ENCODE measurements around the gene KDM2B. TPM values are rescaled to one million over a fixed set of nuclear protein-coding genes. Genes with fewer than 3 reads are reported as not detected.

Gene KDM2B
- total and polyA plus RNA-seq, 2 donors (not counting 3 experiments of a cell fraction or from before 2014, with no cell fraction given): 26.8 to 37.3 TPM

DNA sequence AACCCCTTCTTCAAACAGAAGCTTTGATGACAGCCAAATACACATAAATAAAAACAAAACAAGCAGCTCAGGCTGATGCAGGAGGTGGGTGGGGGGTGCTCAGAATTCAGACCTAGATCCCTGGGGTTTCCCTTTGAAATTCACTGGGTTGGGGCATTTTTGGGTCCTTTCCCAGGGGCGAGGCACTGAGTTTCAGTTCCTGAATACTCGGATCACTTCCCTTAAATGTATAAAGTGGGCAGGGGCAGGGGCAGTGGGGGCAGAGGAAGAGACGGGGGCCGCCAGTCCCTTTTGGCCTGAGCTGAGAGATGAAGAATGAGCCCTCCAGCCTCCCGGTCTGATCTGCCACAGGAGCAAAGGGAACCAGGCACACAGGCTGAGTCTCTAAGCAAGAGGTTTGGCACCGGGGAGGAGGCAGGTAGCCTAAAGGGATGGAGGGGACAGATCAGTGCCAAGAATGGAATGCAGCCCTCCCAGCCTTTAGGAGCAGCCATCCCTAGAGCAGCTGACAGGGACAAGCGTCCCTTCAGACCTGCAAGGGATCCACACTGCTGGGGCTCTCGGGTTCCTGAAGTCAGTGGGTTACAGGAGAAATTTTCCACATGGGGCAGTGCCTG is 20.3 kb downstream of the KDM2B start:
- H4K20me1 ChIP-seq (replicated peaks; ENCODE audit: control insufficient read depth, extremely low read depth, insufficient read depth, low read length): no peaks in the 10 kb centered on the region
- no peaks in the 10 kb centered on the region for H3K9me1 ChIP-seq (replicated peaks; ENCODE audit: control insufficient read depth, extremely low read depth, insufficient read depth, low read length)
- H3K4me3 ChIP-seq (replicated peaks in 1 of 3; ENCODE audit: insufficient read depth in 1 of 3, low read depth in 1 of 3, low read length in 3 of 3): no peak overlapping the region
- H3K79me2 ChIP-seq (ENCODE audit: control insufficient read depth, insufficient read depth, low read length): no peaks in the 10 kb centered on the region
- dilution Hi-C loops (cut with MboI; ENCODE audit: extremely low pct_ligation_motif_present, low sequenced_read_pairs) (no loop called here), intact Hi-C loops (cut with micrococcal nuclease) (no loop called here)
- H3K4me1 ChIP-seq (ENCODE audit: control insufficient read depth, extremely low read depth, insufficient read depth, low read length): no peaks in the 10 kb centered on the region
- FAIRE-seq (no peak), DNase-seq (ENCODE audit: low read depth, low spot score) (no peak)
- no peaks in the 10 kb centered on the region for H3K27me3 ChIP-seq (ENCODE audit: control insufficient read depth in 2 of 2, insufficient read depth in 2 of 2, low read length in 2 of 2)
- TF ChIP-seq FOS (IDR thresholded peaks at IDR 0.05; ENCODE audit: borderline replicate concordance, insufficient read depth, low read length) (no peak), JUN (IDR thresholded peaks at IDR 0.05; ENCODE audit: borderline replicate concordance, insufficient read depth, insufficient read length, low read depth) (no peak), EZH2 (IDR thresholded peaks at IDR 0.05; ENCODE audit: borderline replicate concordance, low read depth, low read length, severe bottlenecking) (no peak), POLR2A (IDR thresholded peaks at IDR 0.05; ENCODE audit: low read depth, low read length) (no peak), GATA2 (IDR thresholded peaks at IDR 0.05; ENCODE audit: insufficient read depth, insufficient read length, low read depth, low read length) (no peak), MAX (IDR thresholded peaks at IDR 0.05; ENCODE audit: insufficient read depth, insufficient read length) (no peak), POLR2AphosphoS5 (IDR thresholded peaks at IDR 0.05; ENCODE audit: insufficient read depth, low read depth, low read length) (no peak), MYC (IDR thresholded peaks at IDR 0.05; ENCODE audit: low read depth, low read length) (no peak)
- TF ChIP-seq, protein P1, sequence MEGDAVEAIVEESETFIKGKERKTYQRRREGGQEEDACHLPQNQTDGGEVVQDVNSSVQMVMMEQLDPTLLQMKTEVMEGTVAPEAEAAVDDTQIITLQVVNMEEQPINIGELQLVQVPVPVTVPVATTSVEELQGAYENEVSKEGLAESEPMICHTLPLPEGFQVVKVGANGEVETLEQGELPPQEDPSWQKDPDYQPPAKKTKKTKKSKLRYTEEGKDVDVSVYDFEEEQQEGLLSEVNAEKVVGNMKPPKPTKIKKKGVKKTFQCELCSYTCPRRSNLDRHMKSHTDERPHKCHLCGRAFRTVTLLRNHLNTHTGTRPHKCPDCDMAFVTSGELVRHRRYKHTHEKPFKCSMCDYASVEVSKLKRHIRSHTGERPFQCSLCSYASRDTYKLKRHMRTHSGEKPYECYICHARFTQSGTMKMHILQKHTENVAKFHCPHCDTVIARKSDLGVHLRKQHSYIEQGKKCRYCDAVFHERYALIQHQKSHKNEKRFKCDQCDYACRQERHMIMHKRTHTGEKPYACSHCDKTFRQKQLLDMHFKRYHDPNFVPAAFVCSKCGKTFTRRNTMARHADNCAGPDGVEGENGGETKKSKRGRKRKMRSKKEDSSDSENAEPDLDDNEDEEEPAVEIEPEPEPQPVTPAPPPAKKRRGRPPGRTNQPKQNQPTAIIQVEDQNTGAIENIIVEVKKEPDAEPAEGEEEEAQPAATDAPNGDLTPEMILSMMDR (IDR thresholded peaks at IDR 0.05; ENCODE audit: extremely low read depth in 1 of 2, insufficient read depth in 1 of 2, low read depth in 1 of 2, low read length in 2 of 2): no peak
- H3K9ac ChIP-seq (replicated peaks; ENCODE audit: extremely low read depth, insufficient read depth, low read length): no peak overlapping the region
- no TSS peak for BruUV-seq (replicated peaks)
- no peaks in the 10 kb centered on the region for H3K36me3 ChIP-seq (ENCODE audit: control insufficient read depth in 2 of 2, extremely low read depth in 1 of 2, insufficient read depth in 2 of 2, low read length in 2 of 2)
- H3K27ac ChIP-seq (ENCODE audit: insufficient read depth, low read depth, low read length): no peak overlapping the region
- H3K4me2 ChIP-seq (ENCODE audit: insufficient read depth, low read length): no peak overlapping the region
- no peak overlapping the region for H2AFZ ChIP-seq (ENCODE audit: low read depth, low read length)
- POLR2A ChIA-PET: no interaction called here
- no peaks in the 10 kb centered on the region for H3K9me3 ChIP-seq (replicated peaks; ENCODE audit: control insufficient read depth, insufficient read depth, low read length)
- CTCF ChIA-PET: interaction anchor here (13.1 kb wide), 1 partner anchor 109 kb away, joined by 671 read pairs; the partner anchor contains the start of gene MORN3
